Stomach (tissue), 4 donors: Measurements from ENCODE around the gene SAPCD1.

Experiments used
- POLR2A ChIP-seq, 4 donors: fragments of 450-650 bp; IDR thresholded peaks; one replicate each; pipeline ENCODE4 v1.6.1; 2016; ENCODE audit warnings: antibody characterized with exemption in 4 of 4, control low read depth in 2 of 4, mild to moderate bottlenecking in 1 of 4, moderate library complexity in 1 of 4
- POLR2AphosphoS5 ChIP-seq, 3 donors: sonication (generic); formaldehyde crosslinking; IDR thresholded peaks; one replicate each; pipeline ENCODE4 v1.6.1; 2016; ENCODE audit warnings: antibody characterized with exemption in 3 of 3
- TF ChIP-seq, protein P1 (sequence below), 7 experiments: fragments of 450-650 bp in 4 of 7; fragments of 200-600 bp in 3 of 7; sonication (generic) in 3 of 7; IDR thresholded peaks; one replicate each; pipeline ENCODE4 v1.5.1; 2016 to 2019; ENCODE audit warnings: antibody characterized with exemption in 7 of 7, control low read depth in 2 of 7, mild to moderate bottlenecking in 1 of 7

DNA sequence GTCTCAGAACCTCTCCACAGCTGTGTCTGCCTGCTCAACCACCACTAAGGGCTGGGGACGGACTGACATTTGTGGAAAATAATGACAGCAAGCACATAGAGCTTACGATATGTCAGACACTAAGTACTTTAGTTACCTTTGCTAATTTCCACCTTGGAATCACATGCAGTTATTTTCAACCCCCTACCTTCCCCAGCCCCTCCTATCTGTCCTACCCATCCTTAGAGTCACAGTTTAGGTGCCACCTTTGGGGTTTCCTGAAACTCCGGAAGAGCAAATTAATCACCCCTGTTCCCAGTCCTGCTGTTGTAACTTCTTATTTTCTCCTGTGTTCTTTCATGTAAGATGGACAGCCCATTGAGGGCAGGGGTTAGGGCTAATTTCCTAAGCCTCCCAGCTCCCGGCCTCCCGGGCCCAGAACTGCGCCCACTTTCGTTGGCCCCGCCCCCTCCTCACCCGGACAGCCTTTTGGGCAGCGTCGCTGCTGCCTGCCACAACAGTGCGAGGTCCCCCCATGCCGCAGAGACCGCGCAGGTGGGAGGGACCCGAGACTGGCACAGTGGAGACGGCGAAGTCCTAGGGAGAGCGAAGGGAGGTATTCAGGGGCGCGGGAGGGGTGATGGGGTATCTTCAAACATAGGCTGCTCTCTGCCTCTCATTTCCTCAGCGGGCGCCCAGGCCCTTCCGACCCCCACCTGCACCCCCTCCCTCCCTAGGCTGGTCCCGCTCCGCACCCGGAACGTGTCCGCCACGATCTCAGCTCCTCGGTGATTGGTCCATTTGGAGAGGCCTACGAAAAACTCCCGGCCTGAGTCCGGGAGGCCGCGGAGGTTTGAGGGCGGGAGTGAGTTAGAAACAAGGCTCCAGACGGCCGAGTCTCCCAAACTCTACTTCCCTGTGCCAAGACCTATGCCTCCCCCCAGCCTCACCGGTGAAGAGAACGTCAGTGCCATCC lies 34.5 kb upstream of the SAPCD1 start:
- TF ChIP-seq, protein P1, sequence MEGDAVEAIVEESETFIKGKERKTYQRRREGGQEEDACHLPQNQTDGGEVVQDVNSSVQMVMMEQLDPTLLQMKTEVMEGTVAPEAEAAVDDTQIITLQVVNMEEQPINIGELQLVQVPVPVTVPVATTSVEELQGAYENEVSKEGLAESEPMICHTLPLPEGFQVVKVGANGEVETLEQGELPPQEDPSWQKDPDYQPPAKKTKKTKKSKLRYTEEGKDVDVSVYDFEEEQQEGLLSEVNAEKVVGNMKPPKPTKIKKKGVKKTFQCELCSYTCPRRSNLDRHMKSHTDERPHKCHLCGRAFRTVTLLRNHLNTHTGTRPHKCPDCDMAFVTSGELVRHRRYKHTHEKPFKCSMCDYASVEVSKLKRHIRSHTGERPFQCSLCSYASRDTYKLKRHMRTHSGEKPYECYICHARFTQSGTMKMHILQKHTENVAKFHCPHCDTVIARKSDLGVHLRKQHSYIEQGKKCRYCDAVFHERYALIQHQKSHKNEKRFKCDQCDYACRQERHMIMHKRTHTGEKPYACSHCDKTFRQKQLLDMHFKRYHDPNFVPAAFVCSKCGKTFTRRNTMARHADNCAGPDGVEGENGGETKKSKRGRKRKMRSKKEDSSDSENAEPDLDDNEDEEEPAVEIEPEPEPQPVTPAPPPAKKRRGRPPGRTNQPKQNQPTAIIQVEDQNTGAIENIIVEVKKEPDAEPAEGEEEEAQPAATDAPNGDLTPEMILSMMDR (IDR thresholded peaks at IDR 0.05) = no peak
- TF ChIP-seq POLR2AphosphoS5 (IDR thresholded peaks at IDR 0.05) = no peak
- no peak for TF ChIP-seq POLR2A (IDR thresholded peaks at IDR 0.05)
